PC-9 (cell line): ENCODE measurements around the gene ARHGAP42. TPM values are rescaled to one million over a fixed set of nuclear protein-coding genes. Genes with fewer than 3 reads are reported as not detected.

Experiments
- BruUV-seq: library from RNA; stranded (reverse); fragments of 400-500 nt; replicated peaks from 2 replicates; lab custom pipeline; 2021; lab: Mats Ljungman, UMichigan
- CTCF ChIA-PET: fragments of 300-600 bp; sonication (Branson Sonifier 250); formaldehyde crosslinking; loops from one replicate; lab custom pipeline; 2022; ENCODE audit warnings: antibody characterized with exemption; lab: Charles Lee
- POLR2A ChIA-PET: fragments of 300-600 bp; sonication (Branson Sonifier 250); formaldehyde crosslinking; loops from one replicate; lab custom pipeline; 2022; ENCODE audit warnings: antibody characterized with exemption; ENCODE audit not compliant: unreplicated experiment; lab: Charles Lee
- DNase-seq, 2 experiments: peaks; one replicate each; pipeline versions ENCODE4 v3.0.0 to v3.0.0-alpha.2; 2015 to 2022; ENCODE audit warnings: mixed read lengths in 1 of 2
- H2AFZ ChIP-seq: fragments of 200-600 bp; sonication (generic); 2 replicates; pipeline ENCODE4 v1.8.1; 2017; ENCODE audit warnings: antibody characterized with exemption
- H3F3A ChIP-seq: fragments of 200-600 bp; sonication (generic); 2 replicates; pipeline ENCODE4 v1.8.1; 2017; ENCODE audit warnings: antibody characterized with exemption, mild to moderate bottlenecking, low read depth; ENCODE audit not compliant: insufficient read depth
- H3K27ac ChIP-seq: fragments of 200-600 bp; sonication (generic); 2 replicates; pipeline ENCODE4 v1.6.1; 2016; ENCODE audit warnings: mixed run types
- H3K27me3 ChIP-seq: fragments of 200-600 bp; sonication (generic); 2 replicates; pipeline ENCODE4 v1.6.1; 2016; ENCODE audit warnings: low read depth, mixed run types; ENCODE audit not compliant: insufficient read depth
- H3K36me3 ChIP-seq: fragments of 200-600 bp; sonication (generic); 2 replicates; pipeline ENCODE4 v1.6.1; 2016; ENCODE audit warnings: low read depth, mixed run types
- H3K4me1 ChIP-seq: fragments of 200-600 bp; sonication (generic); replicated peaks from 2 replicates; pipeline ENCODE4 v1.6.1; 2016; ENCODE audit warnings: mixed run types; ENCODE audit not compliant: insufficient read depth
- H3K4me2 ChIP-seq: fragments of 200-600 bp; sonication (generic); 2 replicates; pipeline ENCODE4 v1.6.1; 2017; ENCODE audit warnings: mixed run types
- H3K4me3 ChIP-seq: fragments of 200-600 bp; sonication (generic); 2 replicates; pipeline ENCODE4 v1.6.1; 2016; ENCODE audit warnings: mixed run types
- H3K79me2 ChIP-seq: fragments of 200-600 bp; sonication (generic); 2 replicates; pipeline ENCODE4 v1.6.1; 2017; ENCODE audit warnings: low read depth, mixed run types
- H3K9me2 ChIP-seq: fragments of 200-600 bp; sonication (generic); 2 replicates; pipeline ENCODE4 v1.8.1; 2017; ENCODE audit warnings: mild to moderate bottlenecking; ENCODE audit not compliant: insufficient read depth
- H3K9me3 ChIP-seq: fragments of 200-600 bp; sonication (generic); 2 replicates; pipeline ENCODE4 v1.8.1; 2016; ENCODE audit warnings: low read depth; ENCODE audit not compliant: insufficient read depth
- H4K20me1 ChIP-seq: fragments of 200-600 bp; sonication (generic); 2 replicates; pipeline ENCODE4 v1.8.1; 2017; ENCODE audit not compliant: insufficient read depth
- CTCF ChIP-seq: fragments of 200-600 bp; sonication (generic); conservative IDR thresholded peaks from 2 replicates; pipeline ENCODE4 v1.6.1; 2017; ENCODE audit warnings: mixed run types, antibody characterized with exemption, mild to moderate bottlenecking, moderate library complexity
- EZH2 ChIP-seq: fragments of 200-600 bp; sonication (generic); IDR thresholded peaks from 2 replicates; pipeline ENCODE4 v1.8.0; 2017; ENCODE audit warnings: antibody characterized with exemption, low read depth
- intact Hi-C: fragments of 100-400 bp; cut with micrococcal nuclease; formaldehyde crosslinking; loops from one replicate; pipeline ENCODE4 v1.10.0; 2022; ENCODE audit not compliant: unreplicated experiment
- total RNA-seq: library from RNA; stranded (reverse); gene quantifications from 2 replicates; pipeline ENCODE4 v1.2.3, GENCODE V29; 2021

ARHGAP42 gene
- total RNA-seq, 1 experiment from 2014 or later: 12.8 TPM

- POLR2A ChIA-PET: no interaction called here
- H3K4me1 ChIP-seq: peaks cover 9% of the 10 kb centered on the region
- intact Hi-C loops: no loop called here
- no peaks in the 10 kb centered on the region for H3F3A ChIP-seq
- TF ChIP-seq EZH2: no peak
- no peak for TF ChIP-seq CTCF
- H3K9me3 ChIP-seq: no peaks in the 10 kb centered on the region
- no peak for DNase-seq
- H3K27me3 ChIP-seq: no peaks in the 10 kb centered on the region
- no peak overlapping the region for H3K4me2 ChIP-seq
- no peaks in the 10 kb centered on the region for H3K36me3 ChIP-seq
- no TSS peak for BruUV-seq
- no peaks in the 10 kb centered on the region for H4K20me1 ChIP-seq
- CTCF ChIA-PET: no interaction called here
- H3K9me2 ChIP-seq: no peaks in the 10 kb centered on the region
- no peak overlapping the region for H2AFZ ChIP-seq
- H3K4me3 ChIP-seq: no peak overlapping the region
- no peaks in the 10 kb centered on the region for H3K79me2 ChIP-seq
- H3K27ac ChIP-seq: 0 out of 2 replicates have a peak overlapping the region, but pooled peaks have one; percentile 10
These were observed 103.0 kb downstream of the ARHGAP42 start for GRCh38 chr11:100790073-100790472.

GRCh38 chr11:100791103-100791502 lies 104.0 kb downstream of the ARHGAP42 start:
- Histone ChIP-seq H3K27ac (no peak overlapping the region), H3K9me3 (no peaks in the 10 kb centered on the region), H3K4me1 (peaks cover 9% of the 10 kb centered on the region), H3K4me3 (no peak overlapping the region), H3K27me3 (no peaks in the 10 kb centered on the region), H3K9me2 (no peaks in the 10 kb centered on the region; the same call in 1 of the 2 replicates), H3K79me2 (no peaks in the 10 kb centered on the region), H3F3A (no peaks in the 10 kb centered on the region), H3K4me2 (no peak overlapping the region), H3K36me3 (no peaks in the 10 kb centered on the region), H2AFZ (no peak overlapping the region), H4K20me1 (no peaks in the 10 kb centered on the region)
- intact Hi-C loops: no loop called here
- TF ChIP-seq EZH2 (no peak), CTCF (no peak)
- no peak for DNase-seq
- CTCF ChIA-PET: interaction anchor here (0.5 kb wide), 1 partner anchor 213 kb away, joined by 3 read pairs; no protein-coding TSS in a partner anchor
- no TSS peak for BruUV-seq
- POLR2A ChIA-PET: interaction anchor here (0.6 kb wide), 1 partner anchor 32 kb away, joined by 3 read pairs; no protein-coding TSS in a partner anchor

GRCh38 chr11:100791860-100792259 lies 104.8 kb downstream of the ARHGAP42 start:
- H3F3A ChIP-seq: no peaks in the 10 kb centered on the region
- H3K4me1 ChIP-seq: peaks cover 9% of the 10 kb centered on the region
- CTCF ChIA-PET: no interaction called here
- POLR2A ChIA-PET: no interaction called here
- peak in 1 of 2 experiments; percentile 6 for DNase-seq
- no peak overlapping the region for H3K27ac ChIP-seq
- intact Hi-C loops: no loop called here
- no peaks in the 10 kb centered on the region for H3K36me3 ChIP-seq
- no TSS peak for BruUV-seq
- no peaks in the 10 kb centered on the region for H3K9me3 ChIP-seq
- no peaks in the 10 kb centered on the region; the same call in 1 of the 2 replicates for H3K9me2 ChIP-seq
- no peak overlapping the region for H2AFZ ChIP-seq
- H4K20me1 ChIP-seq: no peaks in the 10 kb centered on the region
- TF ChIP-seq CTCF (no peak), EZH2 (no peak)
- H3K4me2 ChIP-seq: no peak overlapping the region
- H3K79me2 ChIP-seq: no peaks in the 10 kb centered on the region
- H3K4me3 ChIP-seq: no peak overlapping the region
- no peaks in the 10 kb centered on the region for H3K27me3 ChIP-seq
